OCI-LY1 (cell line): Measurements from ENCODE around the gene CATSPERB.

ENCODE experiments used
- CTCF ChIP-seq: fragments of 200-600 bp; sonication (generic), shearing (Covaris generic); IDR thresholded peaks from 2 replicates; pipeline ENCODE4 v1.5.1; 2017; ENCODE audit warnings: mild to moderate bottlenecking, antibody characterized with exemption, low read length, moderate library complexity, mixed read lengths
- EZH2 ChIP-seq: fragments of 200-600 bp; sonication (generic), shearing (Covaris generic); IDR thresholded peaks from 2 replicates; pipeline ENCODE4 v1.8.0; 2017; ENCODE audit warnings: borderline replicate concordance, mixed run types, mild to moderate bottlenecking, antibody characterized with exemption, low read length, moderate library complexity, mixed read lengths

GRCh38 chr14:91533623-91534022 lies 198.3 kb downstream of the CATSPERB start:
- no peak for TF ChIP-seq CTCF
- TF ChIP-seq EZH2, result no peak
